Upper lobe of left lung (tissue), 6 donors: ENCODE data around the gene ENOX1. TPM values are rescaled to one million over a fixed set of nuclear protein-coding genes. Genes with fewer than 3 reads are reported as not detected.

ENCODE experiments used
- ATAC-seq, 2 donors: fragments of 200-7000 bp; cut with Tn5 transposase; one replicate each; pipeline ENCODE4 v1.9.1; 2022; ENCODE audit warnings: mild to moderate bottlenecking in 2 of 2, moderate library complexity in 2 of 2; ENCODE audit not compliant: low FRiP score in 2 of 2
- DNase-seq, 2 donors: peaks; one replicate each; pipeline ENCODE4 v3.0.0-alpha.2; 2019 to 2020
- H3K27ac ChIP-seq, 4 donors: fragments of 200-600 bp; sonication (generic); one replicate each; pipeline ENCODE4 v1.5.1; 2016 to 2019
- H3K27me3 ChIP-seq, 4 donors: fragments of 200-600 bp; sonication (generic); one replicate each; pipeline ENCODE4 v1.5.1; 2017 to 2019
- H3K36me3 ChIP-seq, 4 donors: fragments of 200-600 bp; sonication (generic); one replicate each; pipeline ENCODE4 v1.5.1; 2016 to 2019
- H3K4me1 ChIP-seq, 4 donors: fragments of 200-600 bp; sonication (generic); one replicate each; pipeline ENCODE4 v1.5.1; 2018 to 2019
- H3K4me3 ChIP-seq, 4 donors: fragments of 200-600 bp; sonication (generic); one replicate each; pipeline ENCODE4 v1.5.1; 2017 to 2019; ENCODE audit warnings: mild to moderate bottlenecking in 2 of 4, moderate library complexity in 1 of 4
- H3K9me3 ChIP-seq, 4 donors: fragments of 200-600 bp; sonication (generic); one replicate each; pipeline ENCODE4 v1.5.1; 2018 to 2019
- EP300 ChIP-seq, 4 donors: sonication (generic); formaldehyde crosslinking; IDR thresholded peaks; one replicate each; pipeline ENCODE4 v1.5.1; 2017; ENCODE audit warnings: antibody characterized with exemption in 4 of 4, control low read depth in 2 of 4
- POLR2A ChIP-seq, 4 donors: fragments of 450-650 bp; IDR thresholded peaks; one replicate each; pipeline ENCODE4 v1.5.1; 2016 to 2017; ENCODE audit warnings: antibody characterized with exemption in 4 of 4, mild to moderate bottlenecking in 2 of 4
- POLR2AphosphoS5 ChIP-seq, 2 donors: sonication (generic); formaldehyde crosslinking; IDR thresholded peaks; one replicate each; pipeline ENCODE4 v1.5.1; 2017; ENCODE audit warnings: antibody characterized with exemption in 2 of 2
- WGBS, 2 donors: methylation state at CpG; one replicate each; pipeline ENCODE4 v1.1.5; 2017 to 2018; 5-methylcytosine and 5-hydroxymethylcytosine counted together
- total RNA-seq, 6 donors: library from RNA; depleted of rRNA in 4 of 6; stranded (reverse); fragments of >200 nt in 4 of 6; gene quantifications; one replicate each; pipeline versions ENCODE4 v1.1.0 to v1.2.1, GENCODE V29; 2016 to 2021
- TF ChIP-seq, protein P1 (sequence below), 6 experiments: fragments of 450-650 bp in 4 of 6; fragments of 200-600 bp in 2 of 6; sonication (generic) in 2 of 6; IDR thresholded peaks; one replicate each; pipeline ENCODE4 v1.5.1; 2016 to 2019; ENCODE audit warnings: antibody characterized with exemption in 6 of 6
- donor health status: DM: no; HTN: no; CAD: no; lungs with moderate emphysema.
- donor health status: DM: no; HTN: yes; CAD: no; lungs with severe emphysema.

ENOX1 gene
- total RNA-seq, 6 donors from 2014 or later, result 0.20 to 1.0 (median 0.46) TPM; not detected in 2

- no peaks in the 10 kb centered on the region for H3K36me3 ChIP-seq
- H3K4me3 ChIP-seq, result no peak overlapping the region
- ATAC-seq (no peak), DNase-seq (no peak)
- no peaks in the 10 kb centered on the region for H3K4me1 ChIP-seq
- WGBS, 2 donors, result 79 to 86% methylated on average over 4 of the region's 4 CpGs
- H3K9me3 ChIP-seq, result no peaks in the 10 kb centered on the region
- no peak overlapping the region for H3K27ac ChIP-seq
- no peak for TF ChIP-seq POLR2AphosphoS5 (IDR thresholded peaks at IDR 0.05)
- TF ChIP-seq POLR2A (IDR thresholded peaks at IDR 0.05), result no peak
- H3K27me3 ChIP-seq, result no peaks in the 10 kb centered on the region
These were observed 135.9 kb downstream of the ENOX1 start for GRCh38 chr13:43650882-43651281.

GRCh38 chr13:43648733-43649132, 138.0 kb downstream of the ENOX1 start:
- Histone ChIP-seq H3K4me1 (no peaks in the 10 kb centered on the region), H3K27me3 (no peaks in the 10 kb centered on the region), H3K9me3 (no peaks in the 10 kb centered on the region), H3K4me3 (no peak overlapping the region), H3K36me3 (no peaks in the 10 kb centered on the region), H3K27ac (no peak overlapping the region)
- WGBS, 2 donors, result 77 to 83% methylated on average over 5 of the region's 5 CpGs
- ATAC-seq, result no peak
- DNase-seq, result no peak
- TF ChIP-seq POLR2A (IDR thresholded peaks at IDR 0.05) (no peak), POLR2AphosphoS5 (IDR thresholded peaks at IDR 0.05) (no peak), EP300 (IDR thresholded peaks at IDR 0.05) (no peak)

DNA sequence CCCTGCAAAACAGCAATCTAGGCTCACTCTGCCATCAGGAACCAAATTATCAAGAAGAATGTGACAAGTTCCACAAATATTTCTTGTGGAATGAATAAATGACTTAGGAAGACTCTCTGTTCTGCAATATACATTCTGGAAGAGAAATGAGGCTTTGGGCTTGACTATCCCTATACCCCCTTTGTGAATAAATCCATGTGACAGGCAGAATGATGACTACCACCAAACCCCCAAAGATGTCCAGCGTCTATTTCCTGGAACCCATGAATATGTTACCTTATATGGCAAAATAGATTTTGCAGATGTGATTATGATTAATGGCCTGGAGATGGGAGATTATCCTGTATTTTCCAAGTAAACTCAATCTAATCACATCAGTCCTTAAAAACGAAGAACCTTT, 139.3 kb downstream of the ENOX1 start:
- 45 to 80% methylated on average over 1 to 2 of the region's 2 CpGs for WGBS, 2 donors
- TF ChIP-seq POLR2AphosphoS5 (IDR thresholded peaks at IDR 0.05) (no peak), EP300 (IDR thresholded peaks at IDR 0.05) (no peak)
- ATAC-seq, result no peak
- H3K36me3 ChIP-seq, result no peaks in the 10 kb centered on the region
- H3K27ac ChIP-seq, result no peak overlapping the region
- H3K4me1 ChIP-seq, result no peaks in the 10 kb centered on the region
- H3K9me3 ChIP-seq, result no peaks in the 10 kb centered on the region
- DNase-seq, result no peak
- H3K27me3 ChIP-seq, result no peaks in the 10 kb centered on the region
- H3K4me3 ChIP-seq, result no peak overlapping the region

- H3K9me3 ChIP-seq, result no peaks in the 10 kb centered on the region
- H3K27me3 ChIP-seq, result no peaks in the 10 kb centered on the region
- WGBS, 2 donors, result 79 to 89% methylated on average over 1 of the region's 1 CpG
- no peaks in the 10 kb centered on the region for H3K36me3 ChIP-seq
- ATAC-seq, result no peak
- TF ChIP-seq, protein P1, sequence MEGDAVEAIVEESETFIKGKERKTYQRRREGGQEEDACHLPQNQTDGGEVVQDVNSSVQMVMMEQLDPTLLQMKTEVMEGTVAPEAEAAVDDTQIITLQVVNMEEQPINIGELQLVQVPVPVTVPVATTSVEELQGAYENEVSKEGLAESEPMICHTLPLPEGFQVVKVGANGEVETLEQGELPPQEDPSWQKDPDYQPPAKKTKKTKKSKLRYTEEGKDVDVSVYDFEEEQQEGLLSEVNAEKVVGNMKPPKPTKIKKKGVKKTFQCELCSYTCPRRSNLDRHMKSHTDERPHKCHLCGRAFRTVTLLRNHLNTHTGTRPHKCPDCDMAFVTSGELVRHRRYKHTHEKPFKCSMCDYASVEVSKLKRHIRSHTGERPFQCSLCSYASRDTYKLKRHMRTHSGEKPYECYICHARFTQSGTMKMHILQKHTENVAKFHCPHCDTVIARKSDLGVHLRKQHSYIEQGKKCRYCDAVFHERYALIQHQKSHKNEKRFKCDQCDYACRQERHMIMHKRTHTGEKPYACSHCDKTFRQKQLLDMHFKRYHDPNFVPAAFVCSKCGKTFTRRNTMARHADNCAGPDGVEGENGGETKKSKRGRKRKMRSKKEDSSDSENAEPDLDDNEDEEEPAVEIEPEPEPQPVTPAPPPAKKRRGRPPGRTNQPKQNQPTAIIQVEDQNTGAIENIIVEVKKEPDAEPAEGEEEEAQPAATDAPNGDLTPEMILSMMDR (IDR thresholded peaks at IDR 0.05), result no peak
- TF ChIP-seq POLR2A (IDR thresholded peaks at IDR 0.05) (no peak), POLR2AphosphoS5 (IDR thresholded peaks at IDR 0.05) (no peak), EP300 (IDR thresholded peaks at IDR 0.05) (no peak)
- no peak overlapping the region for H3K4me3 ChIP-seq
- no peak for DNase-seq
- H3K4me1 ChIP-seq, result no peaks in the 10 kb centered on the region
- H3K27ac ChIP-seq, result no peak overlapping the region
These were observed 146.3 kb downstream of the ENOX1 start for GRCh38 chr13:43640476-43640875.

DNA sequence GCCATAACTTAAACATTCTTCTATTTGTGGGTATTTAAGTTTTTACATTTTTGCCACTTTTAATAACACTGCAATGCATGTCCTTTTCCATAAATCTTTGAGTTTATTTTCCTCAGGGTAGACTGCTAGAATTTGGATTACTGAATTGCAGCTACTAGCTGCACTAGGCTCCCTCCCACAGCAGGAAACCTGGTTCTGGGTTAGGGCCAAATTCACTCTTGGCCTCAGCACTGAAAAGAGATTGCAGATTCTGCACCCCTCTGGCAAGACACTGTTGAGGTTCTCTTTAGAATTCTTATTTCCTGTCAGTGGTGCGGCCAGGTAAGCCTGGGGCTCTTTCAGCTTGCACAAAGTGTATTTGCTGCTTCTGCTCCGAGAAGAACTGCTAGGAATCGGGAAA, 155.7 kb downstream of the ENOX1 start:
- WGBS, 2 donors, result 76 to 78% methylated on average over 3 of the region's 3 CpGs
- Histone ChIP-seq H3K4me3 (no peak overlapping the region), H3K36me3 (no peaks in the 10 kb centered on the region), H3K27me3 (no peaks in the 10 kb centered on the region), H3K4me1 (no peaks in the 10 kb centered on the region), H3K9me3 (no peaks in the 10 kb centered on the region), H3K27ac (no peak overlapping the region)
- no peak for DNase-seq
- ATAC-seq, result no peak
- TF ChIP-seq EP300 (IDR thresholded peaks at IDR 0.05), result no peak
- no peak for TF ChIP-seq POLR2A (IDR thresholded peaks at IDR 0.05)
- TF ChIP-seq, protein P1 (IDR thresholded peaks at IDR 0.05), result no peak
- TF ChIP-seq POLR2AphosphoS5 (IDR thresholded peaks at IDR 0.05), result no peak

- H3K4me1 ChIP-seq, result no peaks in the 10 kb centered on the region
- no peak overlapping the region for H3K4me3 ChIP-seq
- no peak for DNase-seq
- TF ChIP-seq, protein P1 (IDR thresholded peaks at IDR 0.05), result no peak
- no peak for TF ChIP-seq POLR2AphosphoS5 (IDR thresholded peaks at IDR 0.05)
- no peak for TF ChIP-seq EP300 (IDR thresholded peaks at IDR 0.05)
- TF ChIP-seq POLR2A (IDR thresholded peaks at IDR 0.05), result no peak
- no peaks in the 10 kb centered on the region for H3K27me3 ChIP-seq
- no peak overlapping the region for H3K27ac ChIP-seq
- WGBS, 2 donors, result 75 to 92% methylated on average over 3 of the region's 3 CpGs
- H3K9me3 ChIP-seq, result no peaks in the 10 kb centered on the region
- no peak for ATAC-seq
- no peaks in the 10 kb centered on the region for H3K36me3 ChIP-seq
These were observed 156.9 kb downstream of the ENOX1 start for GRCh38 chr13:43629691-43630480.
